ENCODE results near the gene NGEF. TPM values are rescaled to one million over a fixed set of nuclear protein-coding genes. Genes with fewer than 3 reads are reported as not detected.
"Not testable (repeated sequence)": the region's sequence is repeated elsewhere in the genome, so short reads cannot be mapped to it uniquely, and the experiment has no call there.

The NGEF gene
- total and polyA plus RNA-seq, 10 of the 15 experiments (the other 5 are each of a cell fraction or from before 2014, with no cell fraction given) = 0.12 TPM; not detected in 9

DNA sequence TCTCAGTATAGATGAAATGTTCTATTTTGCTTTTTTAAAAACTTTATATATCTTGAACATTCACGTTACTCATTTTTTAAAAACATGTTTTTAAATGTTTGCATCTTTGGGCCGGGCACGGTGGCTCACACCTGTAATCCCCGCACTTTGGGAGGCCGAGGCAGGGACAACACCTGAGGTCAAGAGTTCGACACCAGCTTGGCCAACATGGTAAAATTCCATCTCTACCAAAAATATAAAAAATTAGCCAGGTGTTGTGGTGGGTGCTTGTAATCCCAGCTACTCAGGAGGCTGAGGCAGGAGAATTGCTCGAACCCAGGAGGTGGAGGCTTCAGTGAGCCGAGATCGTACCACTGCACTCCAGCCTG lies 105.4 kb downstream of the NGEF start:
- H4K20me1 ChIP-seq (ENCODE audit: control insufficient read depth, insufficient read depth); H2AFZ ChIP-seq (ENCODE audit: control insufficient read depth, low read depth, low read length); BruUV-seq (replicated peaks); H3K4me3 ChIP-seq; CTCF ChIA-PET; intact Hi-C loops (cut with micrococcal nuclease; ENCODE audit: unreplicated experiment); H3K27me3 ChIP-seq (replicated peaks in 1 of 2; ENCODE audit: control insufficient read depth in 2 of 2, insufficient read depth in 2 of 2, low read length in 1 of 2); SMC1A ChIA-PET (ENCODE audit: uncharacterized antibody, unreplicated experiment); H3K27ac ChIP-seq (ENCODE audit: control insufficient read depth, insufficient read depth); H3K4me2 ChIP-seq (ENCODE audit: control insufficient read depth, insufficient read depth); in situ Hi-C loops (cut with MboI); DNase-seq (ENCODE audit: low read depth, low spot score); H3K79me2 ChIP-seq (ENCODE audit: control insufficient read depth, insufficient read depth, low read length); H3K9ac ChIP-seq (ENCODE audit: control insufficient read depth, insufficient read depth, low read length); H3K4me1 ChIP-seq (ENCODE audit: control insufficient read depth, insufficient read depth, low read length); ATAC-seq; H3K9me3 ChIP-seq (replicated peaks; ENCODE audit: control insufficient read depth, insufficient read depth, low read length); H3K36me3 ChIP-seq (ENCODE audit: control insufficient read depth in 2 of 2, insufficient read depth in 2 of 2, low read length in 1 of 2); POLR2A ChIA-PET; RAD21 ChIA-PET (ENCODE audit: unreplicated experiment); FAIRE-seq: not testable (repeated sequence)
- WGBS (ENCODE audit: insufficient coverage, insufficient replicate concordance, low lambda C conversion rate, missing lambda C conversion rate) = 59% methylated on average over 9 of the region's 9 CpGs

DNA sequence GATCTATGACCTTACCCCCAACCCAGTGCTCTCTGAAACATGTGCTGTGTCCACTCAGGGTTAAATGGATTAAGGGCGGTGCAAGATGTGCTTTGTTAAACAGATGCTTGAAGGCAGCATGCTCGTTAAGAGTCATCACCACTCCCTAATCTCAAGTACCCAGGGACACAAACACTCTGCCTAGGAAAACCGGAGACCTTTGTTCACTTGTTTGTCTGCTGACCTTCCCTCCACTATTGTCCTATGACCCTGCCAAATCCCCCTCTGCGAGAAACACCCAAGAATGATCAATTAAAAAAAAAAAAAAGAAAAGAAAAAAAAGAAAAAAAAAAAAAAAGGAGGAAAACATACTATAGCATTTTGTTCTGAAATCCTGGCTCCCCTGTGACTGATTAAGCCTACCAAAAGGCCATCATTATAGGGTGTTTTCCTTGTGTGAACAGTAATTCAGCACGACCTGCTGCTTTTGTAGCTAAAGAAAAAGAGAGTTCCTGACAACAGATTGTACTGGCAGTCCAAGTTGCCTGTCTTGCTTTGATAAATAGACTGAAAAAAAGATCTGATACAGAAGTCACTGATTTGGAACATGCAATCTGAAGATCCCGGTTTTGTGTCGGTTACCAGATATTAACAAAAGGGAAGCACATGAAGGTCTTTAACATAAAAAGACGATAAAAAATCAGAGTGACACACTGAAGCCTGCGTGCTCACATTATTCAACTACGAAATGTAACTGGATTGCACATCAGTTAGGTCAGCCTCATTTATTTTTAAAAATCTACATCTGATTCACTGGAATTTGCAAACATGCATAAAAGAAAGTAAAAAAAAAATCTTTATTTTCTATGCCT lies 106.0 kb downstream of the NGEF start:
- POLR2A ChIA-PET; H3K4me2 ChIP-seq (ENCODE audit: control insufficient read depth, insufficient read depth); H3K27me3 ChIP-seq (replicated peaks in 1 of 2; ENCODE audit: control insufficient read depth in 2 of 2, insufficient read depth in 2 of 2, low read length in 1 of 2); H2AFZ ChIP-seq (ENCODE audit: control insufficient read depth, low read depth, low read length); intact Hi-C loops (cut with micrococcal nuclease; ENCODE audit: unreplicated experiment); H3K4me3 ChIP-seq; H4K20me1 ChIP-seq (ENCODE audit: control insufficient read depth, insufficient read depth); FAIRE-seq; H3K27ac ChIP-seq (ENCODE audit: control insufficient read depth, insufficient read depth); H3K9ac ChIP-seq (ENCODE audit: control insufficient read depth, insufficient read depth, low read length); DNase-seq (ENCODE audit: low read depth, low spot score); H3K9me3 ChIP-seq (replicated peaks; ENCODE audit: control insufficient read depth, insufficient read depth, low read length); H3K36me3 ChIP-seq (ENCODE audit: control insufficient read depth in 2 of 2, insufficient read depth in 2 of 2, low read length in 1 of 2); CTCF ChIA-PET; H3K4me1 ChIP-seq (ENCODE audit: control insufficient read depth, insufficient read depth, low read length); BruUV-seq (replicated peaks); SMC1A ChIA-PET (ENCODE audit: uncharacterized antibody, unreplicated experiment); ATAC-seq; H3K79me2 ChIP-seq (ENCODE audit: control insufficient read depth, insufficient read depth, low read length); in situ Hi-C loops (cut with MboI); RAD21 ChIA-PET (ENCODE audit: unreplicated experiment): not testable (repeated sequence)
- WGBS (ENCODE audit: insufficient coverage, insufficient replicate concordance, low lambda C conversion rate, missing lambda C conversion rate) = 65% methylated on average over 6 of the region's 10 CpGs
